NOMO-1 (cell line): Measurements from ENCODE around the gene ALK.
A peak's percentile ranks its signal among the peaks of the same experiment; 100 is the strongest.

Experiments used
- DNase-seq, 2 experiments: peaks; one replicate each; lab custom pipeline; 2025; ENCODE audit not compliant: unreplicated experiment in 2 of 2; lab: John Stamatoyannopoulos, UW

The ALK gene

DNA sequence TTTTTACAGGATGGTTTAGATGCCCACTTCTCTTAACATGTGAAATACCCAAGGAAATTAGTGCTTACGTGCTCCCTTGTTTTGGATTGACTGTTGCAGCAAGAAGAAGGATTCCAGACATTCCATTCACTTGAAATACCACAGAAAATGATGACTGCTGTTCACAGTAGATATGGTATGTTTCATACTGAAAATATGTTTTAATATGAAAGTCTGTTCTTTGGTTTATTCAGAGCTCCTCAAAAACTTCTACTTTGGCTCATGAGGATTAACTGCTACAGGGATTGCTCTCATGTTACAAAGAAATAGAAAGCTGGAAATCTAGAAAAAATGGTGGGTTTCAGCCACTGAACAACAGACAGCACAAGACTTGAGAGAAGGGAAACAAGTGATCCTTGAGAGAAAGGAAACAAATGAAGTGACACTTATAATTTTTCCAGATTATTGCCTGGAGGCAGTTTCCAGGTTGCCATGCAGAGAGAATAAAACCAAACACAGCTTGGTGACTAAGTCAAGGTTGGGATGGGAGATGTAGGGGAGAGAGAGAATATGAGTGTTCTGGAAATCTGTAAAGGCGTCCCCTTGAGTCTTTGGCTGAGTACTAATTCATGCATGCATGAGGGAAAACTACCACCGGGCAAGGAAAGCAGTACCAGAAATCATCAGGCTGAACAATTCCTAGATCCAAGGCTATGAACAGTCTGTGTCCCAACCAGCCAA lies 458.0 kb downstream of the ALK start:
- no peak for DNase-seq

DNA sequence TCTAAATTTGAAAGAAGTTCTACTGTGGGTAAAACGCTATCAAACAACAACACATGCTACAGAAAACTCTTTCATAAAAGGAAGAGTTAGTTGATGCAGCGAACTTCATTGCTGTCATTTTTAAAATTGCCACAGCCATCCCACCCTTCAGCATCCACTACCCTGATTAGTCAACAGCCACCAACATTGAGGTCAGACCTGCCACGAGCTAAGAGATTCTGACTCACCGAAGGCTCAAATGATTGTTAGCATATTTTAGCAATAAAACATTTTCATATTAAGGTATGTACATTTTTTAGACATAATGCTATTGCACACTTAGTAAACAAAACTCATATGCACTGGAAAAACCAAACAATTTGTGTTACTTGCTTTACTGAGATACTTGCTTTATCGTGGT lies 459.1 kb downstream of the ALK start:
- no peak for DNase-seq

DNA sequence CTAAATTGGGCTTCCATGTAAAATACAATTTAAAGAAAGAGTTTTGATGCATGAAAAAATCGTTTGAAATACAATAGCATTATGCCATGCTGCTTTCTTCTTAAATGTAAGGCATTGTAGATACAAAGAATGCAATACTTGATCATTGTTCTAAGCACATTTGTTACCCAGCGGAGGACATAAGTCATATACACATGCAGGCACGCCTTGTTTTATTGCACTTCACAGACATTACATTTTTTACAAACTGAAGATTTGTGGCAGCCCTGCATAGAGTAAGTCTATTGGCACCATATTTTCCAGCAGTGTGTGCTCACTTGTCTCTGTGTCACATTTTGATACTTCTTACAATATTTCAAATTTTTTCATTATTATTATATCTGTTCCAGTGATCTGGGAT lies 461.2 kb downstream of the ALK start:
- DNase-seq, result no peak

DNA sequence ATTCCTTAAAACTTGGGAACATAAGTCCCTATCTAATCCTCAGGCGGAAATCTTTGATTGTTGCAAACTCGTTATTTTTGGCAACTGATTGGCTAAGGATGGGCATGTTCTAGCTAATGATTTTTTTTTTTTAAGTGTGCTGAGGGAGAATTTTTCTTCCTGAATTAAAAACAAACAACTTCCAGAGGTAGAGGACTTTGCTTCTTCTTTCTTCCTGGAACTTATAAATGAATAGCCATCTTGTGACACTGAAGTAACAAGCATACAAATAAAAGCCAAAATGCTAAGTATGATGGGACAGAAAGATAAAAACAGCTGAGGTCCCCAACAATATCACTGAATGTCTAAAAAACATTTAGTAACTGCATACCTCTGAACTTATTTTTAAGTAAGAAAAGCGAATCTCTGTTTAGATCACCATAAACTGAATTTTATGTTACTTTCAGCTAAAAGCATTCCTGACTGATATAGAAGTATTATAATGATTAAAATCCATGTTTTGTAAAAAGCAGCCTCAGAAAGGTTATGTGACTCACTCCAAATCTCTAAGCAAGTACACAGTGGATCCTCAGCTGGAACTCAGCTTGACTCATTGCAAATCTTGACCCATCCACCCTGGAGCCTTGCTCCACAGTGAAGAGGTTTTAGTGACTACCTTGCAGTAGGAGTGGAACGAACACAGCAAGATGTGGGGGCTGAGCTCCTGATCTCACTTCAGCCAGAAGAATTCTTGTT lies 461.8 kb downstream of the ALK start:
- DNase-seq, result no peak

DNA sequence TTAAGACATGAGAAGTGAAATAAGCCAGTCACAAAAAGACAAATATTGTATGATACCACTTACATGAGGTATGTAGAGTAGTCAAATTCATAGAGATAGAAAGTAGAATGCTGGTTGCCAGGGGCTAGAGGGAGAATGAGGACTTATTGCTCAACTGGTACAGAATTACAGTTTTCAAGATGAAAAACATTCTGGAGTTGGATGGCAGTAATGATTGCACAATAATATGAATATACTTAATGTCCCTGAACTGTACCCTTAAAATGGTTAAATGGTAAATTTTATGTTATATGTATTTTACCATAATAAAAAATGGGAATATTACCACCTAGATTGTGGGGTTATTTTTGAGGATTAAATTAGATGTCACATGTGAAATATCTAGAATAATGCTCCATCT lies 465.0 kb downstream of the ALK start:
- no peak for DNase-seq

DNA sequence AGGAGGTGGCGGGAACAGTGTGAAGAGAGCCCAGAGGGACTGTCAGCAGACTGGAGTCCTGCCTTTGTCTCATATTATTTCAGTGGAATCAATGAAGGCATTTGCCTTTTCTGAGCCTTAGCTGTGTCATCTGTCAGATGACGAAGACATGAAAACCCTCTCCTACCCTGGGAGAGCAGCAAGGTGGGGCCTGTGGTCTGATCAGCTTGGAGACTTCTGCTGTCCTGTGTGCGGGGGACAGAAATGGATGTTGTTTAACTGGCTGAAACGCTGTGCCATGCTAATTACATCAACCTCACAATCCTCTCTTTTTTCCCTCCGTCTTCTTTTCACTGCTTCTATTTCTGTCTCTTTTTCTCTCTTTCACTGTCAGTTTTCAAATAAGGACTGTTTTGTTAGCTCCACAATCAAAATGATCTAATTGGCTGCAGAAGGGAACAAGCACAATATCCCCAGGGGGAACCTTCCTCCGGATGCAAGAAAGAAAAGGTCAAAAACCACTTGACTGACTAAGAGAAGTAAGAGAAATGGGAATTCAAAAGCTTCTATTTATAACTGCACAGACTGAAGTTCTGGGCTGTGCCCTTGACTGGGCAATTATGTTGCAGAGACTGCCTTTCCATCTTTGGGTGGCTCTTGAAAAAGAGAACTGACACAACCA lies 466.1 kb downstream of the ALK start:
- DNase-seq, result peak in 1 of 2 experiments; percentile 53

DNA sequence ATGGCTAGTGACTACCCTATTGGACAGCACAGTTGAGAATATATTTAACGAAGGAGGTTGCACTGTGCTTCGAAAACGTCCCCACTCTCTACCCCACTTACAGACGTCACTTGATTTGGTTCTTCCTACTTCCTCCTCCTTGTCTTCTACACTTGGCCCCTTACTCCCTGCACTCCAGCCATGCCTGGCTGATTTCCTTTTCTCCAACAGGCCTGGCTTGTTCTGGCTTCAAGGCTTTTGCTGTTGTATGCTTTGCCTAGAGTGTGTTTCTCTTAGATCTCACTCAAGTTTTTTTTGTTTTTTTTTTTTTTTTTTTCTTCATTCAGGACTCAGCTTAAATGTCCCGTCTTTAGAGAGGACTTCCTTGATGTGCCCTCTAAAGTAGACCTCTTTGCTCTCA lies 469.4 kb downstream of the ALK start:
- no peak for DNase-seq

DNA sequence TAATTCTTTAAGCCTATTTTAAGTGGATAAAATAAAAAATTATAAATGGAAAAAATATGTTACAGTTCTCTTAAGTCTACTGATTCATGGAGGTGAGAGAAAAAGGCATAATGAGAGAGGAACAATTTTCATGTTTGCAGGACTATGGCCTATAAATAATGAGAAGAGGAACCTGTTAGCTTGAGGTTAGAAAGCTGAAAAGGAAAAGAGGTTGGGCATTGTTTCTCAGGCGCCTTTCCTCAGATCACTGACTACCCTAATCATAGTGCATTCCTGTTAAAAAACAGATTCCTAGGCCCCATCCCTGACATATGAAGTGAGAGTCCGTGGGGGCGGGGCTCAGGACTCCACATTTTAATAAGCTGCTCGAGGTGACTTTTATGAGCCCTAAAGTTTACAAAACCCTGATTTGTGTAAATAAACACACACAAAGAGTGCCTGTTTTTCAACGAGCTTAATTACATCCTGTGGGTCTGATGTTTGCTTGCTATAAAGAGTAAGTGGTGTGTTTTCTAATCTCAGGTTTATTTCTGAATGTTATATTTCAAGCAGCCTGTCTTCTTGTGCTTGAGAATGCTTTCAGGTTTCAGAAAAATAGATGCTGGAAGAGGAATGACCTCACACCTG lies 470.7 kb downstream of the ALK start:
- DNase-seq, result peak in 1 of 2 experiments; percentile 54

DNA sequence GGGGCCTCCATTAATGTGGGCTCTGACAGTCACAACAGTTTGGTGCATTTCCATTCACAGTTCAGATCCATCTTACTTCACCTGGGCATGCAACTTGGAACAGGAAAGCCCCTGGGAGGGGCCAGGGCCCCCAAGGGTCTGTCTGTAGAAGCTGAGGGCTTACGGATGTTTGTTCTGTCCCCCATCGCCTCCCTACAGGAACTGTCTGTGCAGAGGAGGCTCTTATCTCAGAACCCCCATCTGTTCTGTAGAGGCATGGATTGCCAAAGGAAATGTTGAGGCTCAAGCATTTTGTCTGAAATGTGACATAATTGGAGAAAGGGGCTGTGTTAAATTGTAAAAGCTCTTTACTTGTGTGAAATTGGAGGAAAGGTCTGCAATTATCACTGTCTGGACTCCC lies 471.9 kb downstream of the ALK start:
- DNase-seq, result no peak

DNA sequence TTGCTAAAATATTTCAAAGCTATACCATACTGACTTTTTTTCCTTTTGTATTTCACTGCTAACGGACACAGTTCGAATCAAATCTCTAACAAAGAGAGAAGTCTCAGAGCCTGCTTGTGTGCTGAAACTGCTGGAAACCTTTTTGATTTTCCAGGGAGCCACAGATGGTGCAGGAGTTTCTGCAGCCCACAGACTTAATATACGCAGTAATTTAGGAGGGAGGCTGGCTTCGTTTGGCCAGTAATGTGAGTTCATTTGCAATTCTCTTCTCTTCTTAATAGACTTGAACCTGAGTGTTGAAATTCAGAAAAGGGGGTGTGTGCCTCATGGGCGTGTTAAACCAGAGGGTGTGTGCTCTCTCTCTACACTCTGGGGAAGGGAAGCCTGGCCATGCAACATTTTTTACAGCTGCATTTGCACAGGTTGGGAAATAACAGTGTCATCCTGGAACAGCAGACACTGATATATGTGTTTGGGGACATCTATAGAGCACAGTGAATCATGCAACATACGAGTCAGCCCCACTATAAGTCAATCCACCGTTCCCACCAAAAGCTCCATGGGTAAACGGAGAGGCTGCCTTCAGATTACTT lies 473.2 kb downstream of the ALK start:
- DNase-seq, result peak; percentile 74 to 82

DNA sequence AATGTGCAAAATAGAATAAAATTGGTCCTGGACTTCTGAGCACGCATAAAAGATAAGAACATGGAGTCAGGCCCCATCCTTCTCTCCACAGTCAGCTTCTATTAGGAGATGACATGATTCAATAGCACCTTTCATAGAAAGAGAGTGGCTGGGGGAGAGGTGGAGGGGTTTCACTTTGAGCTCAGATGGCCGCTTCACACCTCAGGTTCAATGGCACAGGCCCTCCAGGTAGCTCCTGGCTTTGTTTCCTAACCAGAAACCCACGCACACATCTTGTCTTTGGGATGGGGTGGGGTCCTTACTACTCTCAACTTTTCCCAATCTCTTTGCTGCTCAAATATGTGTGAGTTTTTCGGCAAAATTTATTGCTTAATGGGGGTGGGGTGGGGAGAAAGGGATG lies 473.9 kb downstream of the ALK start:
- no peak for DNase-seq

DNA sequence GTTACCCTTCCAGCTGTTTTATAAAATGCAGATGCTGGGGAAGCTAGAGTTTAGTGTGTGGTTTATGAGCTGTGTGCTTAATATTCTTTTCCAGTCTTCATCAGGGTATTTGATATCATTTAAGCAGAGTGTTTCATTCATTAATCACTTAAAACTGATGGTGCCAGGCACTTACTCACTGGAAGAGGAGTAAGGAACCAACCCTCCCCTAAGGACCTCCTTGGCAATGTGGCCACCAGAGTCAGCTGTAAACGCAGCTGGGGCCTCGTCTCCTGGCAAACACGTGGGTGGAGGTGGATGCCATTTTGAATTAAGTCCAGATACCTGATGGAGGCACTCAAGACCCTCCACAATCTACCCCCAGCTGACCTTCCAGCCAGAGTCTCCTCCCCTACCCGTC lies 474.5 kb downstream of the ALK start:
- DNase-seq, result no peak

DNA sequence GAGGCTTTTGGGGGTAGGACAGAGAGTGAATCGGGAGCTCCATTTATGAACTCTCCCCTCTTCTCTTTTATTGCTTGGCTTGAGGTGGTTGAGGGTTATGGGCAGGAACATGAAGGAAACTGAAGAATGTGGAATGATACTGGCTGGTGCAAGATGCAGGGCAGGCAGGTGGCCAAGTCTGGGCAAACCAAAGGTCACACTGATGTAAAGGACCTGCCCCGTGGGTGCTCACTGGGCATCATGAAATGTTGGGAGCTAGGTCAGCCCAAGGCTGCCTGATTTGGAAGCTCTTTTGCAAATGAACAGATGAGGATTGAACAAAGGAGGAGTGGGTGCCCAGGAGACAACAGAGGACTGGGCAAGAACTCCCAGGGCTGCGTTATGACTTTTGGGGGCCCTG lies 477.2 kb downstream of the ALK start:
- no peak for DNase-seq

DNA sequence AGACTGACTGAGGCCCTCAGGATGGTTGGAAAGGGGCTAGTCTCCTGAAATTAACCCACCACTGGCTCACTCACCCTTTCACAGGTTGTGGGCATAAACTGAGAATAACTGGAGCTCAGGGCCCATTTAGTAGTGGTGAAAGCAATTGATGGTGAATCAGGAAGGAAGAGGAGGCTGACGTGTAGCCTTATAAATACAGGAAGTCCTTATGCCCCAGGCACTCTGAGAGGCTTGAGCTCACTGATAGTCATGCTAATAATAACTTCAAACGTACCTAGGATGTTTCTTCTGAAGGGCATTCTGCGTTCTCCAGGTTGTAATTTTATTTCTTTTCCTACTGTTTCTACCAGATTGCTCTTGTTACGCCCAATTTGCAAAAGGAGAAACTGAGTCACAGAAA lies 477.8 kb downstream of the ALK start:
- peak in 1 of 2 experiments; percentile 39 for DNase-seq

DNA sequence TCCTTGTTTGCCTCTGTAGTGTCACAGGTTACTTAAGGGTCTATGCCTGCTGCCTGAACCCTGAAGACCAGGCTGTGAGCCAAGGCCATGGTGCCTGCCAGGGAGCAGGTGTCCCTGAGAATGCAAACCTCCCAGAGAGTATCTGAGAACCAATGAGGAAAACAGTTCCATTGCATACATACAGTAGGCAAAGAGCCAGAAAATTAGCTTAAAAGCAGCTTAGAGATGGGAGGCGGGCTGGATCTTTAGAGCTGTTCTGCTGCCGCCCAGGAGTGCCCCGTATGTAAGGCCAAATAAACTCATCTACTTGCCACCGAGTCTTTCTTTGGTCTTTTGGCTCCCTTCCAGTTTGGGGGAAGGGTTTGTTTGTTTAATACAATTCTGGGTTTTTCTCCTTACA lies 478.2 kb downstream of the ALK start:
- DNase-seq, result no peak

DNA sequence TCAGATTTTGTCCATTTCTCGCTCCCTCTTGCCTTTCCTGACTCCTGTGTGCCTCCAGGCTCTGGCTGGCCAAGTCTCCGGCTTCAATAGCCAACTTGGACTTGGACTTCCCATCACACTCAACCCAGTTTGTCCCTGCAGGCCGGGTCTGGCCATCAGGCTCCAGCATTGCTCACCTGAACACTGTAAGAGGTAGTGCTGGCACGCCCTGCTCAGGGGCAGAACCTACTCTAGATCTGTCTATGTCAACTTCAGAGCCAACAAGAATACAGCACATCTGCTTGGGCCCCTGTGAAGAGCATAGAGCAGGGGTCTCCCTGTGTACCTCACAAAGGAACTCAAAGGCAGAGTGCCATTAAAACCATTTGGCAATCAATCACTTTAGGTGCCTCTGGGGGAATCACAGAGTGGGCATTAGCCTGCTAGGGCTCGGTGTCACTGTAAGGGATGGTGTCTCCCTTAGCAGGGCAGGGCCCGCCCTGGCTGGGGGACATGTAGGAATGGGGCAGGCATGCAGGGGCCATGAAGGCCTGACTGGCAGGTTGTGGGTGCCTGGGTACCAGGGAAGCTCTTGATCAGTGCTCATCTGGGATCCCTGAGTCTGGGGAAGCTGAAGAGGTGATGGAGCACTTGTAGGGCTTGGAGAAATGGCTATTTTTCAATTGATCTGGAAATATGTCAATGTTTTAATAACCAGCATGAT lies 480.3 kb downstream of the ALK start:
- DNase-seq, result no peak

DNA sequence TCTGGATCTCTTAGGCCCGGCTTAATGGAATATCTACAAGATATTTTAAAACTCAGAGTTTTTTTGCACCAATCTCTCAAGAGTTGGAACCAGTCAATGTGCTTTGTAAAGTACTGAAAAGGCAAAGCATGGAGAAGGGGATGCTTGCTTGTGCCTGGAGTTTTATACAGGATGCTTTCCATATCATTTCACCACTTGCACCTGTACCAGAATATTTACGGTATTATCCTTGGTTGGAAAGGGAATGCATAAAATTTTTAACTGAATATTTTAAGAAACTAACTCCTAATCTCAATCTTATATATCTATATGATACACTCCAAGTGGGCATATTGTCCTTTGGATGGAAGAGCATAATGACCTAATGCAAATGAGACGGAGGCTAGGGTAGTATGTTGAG lies 487.5 kb downstream of the ALK start:
- no peak for DNase-seq

DNA sequence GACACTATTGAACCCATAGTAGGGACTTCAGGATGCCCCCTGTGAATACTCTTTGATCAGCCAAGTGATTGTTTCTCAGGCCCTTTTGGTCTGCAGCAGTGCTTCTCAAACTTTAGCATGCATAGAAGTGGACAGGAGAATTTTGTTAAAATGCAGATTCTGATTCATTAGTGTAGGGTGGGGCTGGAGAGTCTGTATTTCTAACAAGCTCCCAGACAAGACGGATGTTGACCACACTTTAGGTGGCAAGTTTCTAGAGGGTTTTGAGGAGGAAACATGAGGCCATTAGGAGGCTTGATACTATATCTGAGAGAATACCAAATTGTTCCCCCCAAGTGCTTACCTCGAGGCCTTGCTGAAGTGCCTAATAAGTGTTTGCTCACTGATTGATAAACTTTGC lies 488.3 kb downstream of the ALK start:
- no peak for DNase-seq

DNA sequence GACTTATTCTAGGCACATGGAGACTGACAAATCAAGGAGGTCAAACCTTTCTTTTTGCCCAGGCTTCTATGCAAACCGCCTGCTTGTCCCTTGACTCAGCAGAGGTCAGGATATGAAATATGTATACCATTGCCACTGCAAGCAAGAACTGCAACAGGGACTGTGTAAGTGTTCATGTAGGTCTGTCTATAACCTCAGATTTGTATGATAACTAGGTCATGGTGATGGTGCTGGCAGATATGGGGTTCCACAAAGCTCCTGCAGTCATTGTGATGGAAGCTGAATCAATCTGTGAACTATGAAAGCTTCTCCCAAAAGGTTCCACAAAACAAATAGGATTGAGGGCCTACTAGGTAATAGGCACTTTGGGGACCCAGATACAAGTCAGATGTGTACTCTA lies 489.9 kb downstream of the ALK start:
- DNase-seq, result no peak

DNA sequence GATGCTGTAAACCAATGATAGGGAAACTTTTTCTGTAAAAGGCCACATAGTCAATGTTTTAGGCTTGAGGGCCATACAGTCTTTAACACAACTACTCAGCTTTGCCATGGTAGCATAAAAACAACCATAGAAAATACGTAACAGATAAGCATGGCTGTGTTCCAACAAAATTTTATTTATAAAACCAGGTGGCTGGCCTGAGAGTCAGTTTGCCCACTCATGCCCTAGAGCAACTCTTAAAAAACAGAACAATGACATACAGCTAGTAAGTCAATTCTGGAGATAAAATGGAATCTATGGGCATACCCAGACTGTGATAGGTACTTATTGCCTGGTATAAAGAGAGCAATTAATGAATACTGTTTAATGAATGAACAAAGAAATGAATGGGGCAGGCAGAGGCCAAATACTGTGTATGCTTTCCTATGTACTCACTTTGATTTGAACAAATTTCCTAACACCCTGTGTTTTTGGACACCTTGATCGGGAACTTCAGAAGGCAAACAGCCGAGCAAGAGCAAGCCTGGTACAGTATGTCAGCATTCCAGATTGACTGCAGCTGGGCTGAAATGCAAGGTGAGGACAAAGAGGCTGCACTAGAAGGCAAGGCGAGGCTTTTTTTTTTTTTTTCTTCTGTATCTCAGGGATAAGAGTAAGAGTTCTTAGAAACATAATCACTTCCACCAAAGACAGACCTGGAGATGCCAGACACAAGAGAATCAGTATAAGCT lies 490.8 kb downstream of the ALK start:
- DNase-seq, result no peak
